ENCODE data around the gene PRR18. TPM values are rescaled to one million over a fixed set of nuclear protein-coding genes. Genes with fewer than 3 reads are reported as not detected.
A peak's percentile ranks its signal among the peaks of the same experiment; 100 is the strongest.

PRR18 gene
- total and polyA plus RNA-seq, 9 of the 15 experiments (the other 6 are each of a cell fraction or from before 2014, with no cell fraction given): not detected

GRCh38 chr6:166342349-166343149 is 34.4 kb upstream of the PRR18 start, which contains the start of gene SFT2D1 (continued):
- no peak for TF ChIP-seq CUX1 (CRISPR knock-in tag; IDR thresholded peaks at IDR 0.05)
- no peak for TF ChIP-seq ZNF133 (CRISPR knock-in tag; IDR thresholded peaks at IDR 0.05)
- no peak; the same call in 1 of the 2 replicates for TF ChIP-seq HDAC2 (IDR thresholded peaks at IDR 0.05)
- no peak for TF ChIP-seq RNF2 (IDR thresholded peaks at IDR 0.05)
- TF ChIP-seq ZNF140 (CRISPR knock-in tag; IDR thresholded peaks at IDR 0.05): no peak
- peak; percentile 37; the same call in 1 of the 2 replicates for TF ChIP-seq ESRRA (IDR thresholded peaks at IDR 0.05; ENCODE audit: borderline replicate concordance, low read depth)
- peak; percentile 95 for TF ChIP-seq GABPA (tag; conservative IDR thresholded peaks at IDR 0.05; ENCODE audit: low read depth)
- no peak for TF ChIP-seq HDAC8 (tag; IDR thresholded peaks at IDR 0.05)
- TF ChIP-seq FUS (optimal IDR thresholded peaks at IDR 0.05; ENCODE audit: low read depth, low read length): peak; percentile 12
- no peak for TF ChIP-seq NFXL1 (CRISPR knock-in tag; IDR thresholded peaks at IDR 0.05)
- peak; percentile 77 for TF ChIP-seq ARID4B (CRISPR knock-in tag; IDR thresholded peaks at IDR 0.05)
- 0 out of 3 replicates have a peak, but pooled peaks of 1 of the 2 experiments have one; percentile 30 for TF ChIP-seq CBX3 (IDR thresholded peaks at IDR 0.05; ENCODE audit: borderline replicate concordance in 1 of 2, low read length in 2 of 2)
- no peak for TF ChIP-seq ZNF263 (CRISPR knock-in tag; IDR thresholded peaks at IDR 0.05; ENCODE audit: borderline replicate concordance)
- TF ChIP-seq ZBTB26 (CRISPR knock-in tag; IDR thresholded peaks at IDR 0.05): no peak
- TF ChIP-seq POLR2A (conservative IDR thresholded peaks at IDR 0.05): peak; percentile 97
- no peak for TF ChIP-seq ZNF584 (CRISPR knock-in tag; IDR thresholded peaks at IDR 0.05; ENCODE audit: low read depth)
- TF ChIP-seq ETV6 (IDR thresholded peaks at IDR 0.05; ENCODE audit: borderline replicate concordance in 1 of 2, low read depth in 2 of 2, low read length in 1 of 2): no peak; a peak in 1 of 4 replicates
- peak; percentile 64; the same call in 1 of the 2 replicates for TF ChIP-seq ETV6 (CRISPR knock-in tag; IDR thresholded peaks at IDR 0.05; ENCODE audit: borderline replicate concordance)

All from K562 (cell line).